Lower lobe of right lung (tissue), 2 donors: ENCODE results near the gene CDK6. TPM values are rescaled to one million over a fixed set of nuclear protein-coding genes. Genes with fewer than 3 reads are reported as not detected.

Experiments used
- ATAC-seq, 2 donors: fragments of 200-7000 bp; cut with Tn5 transposase; one replicate each; pipeline ENCODE4 v1.9.1; 2020 to 2022; ENCODE audit warnings: mild to moderate bottlenecking in 2 of 2, moderate library complexity in 2 of 2
- DNase-seq: peaks from one replicate; pipeline ENCODE4 v3.0.0-alpha.2; 2020
- H3K27ac ChIP-seq: fragments of 200-600 bp; one replicate; pipeline ENCODE4 v1.8.0; 2022
- H3K27me3 ChIP-seq: fragments of 200-600 bp; one replicate; pipeline ENCODE4 v1.8.0; 2022; ENCODE audit warnings: low read depth
- H3K36me3 ChIP-seq: fragments of 200-600 bp; one replicate; pipeline ENCODE4 v1.8.0; 2022; ENCODE audit warnings: mild to moderate bottlenecking
- H3K4me1 ChIP-seq: fragments of 200-600 bp; one replicate; pipeline ENCODE4 v1.8.0; 2022
- H3K4me3 ChIP-seq: fragments of 200-600 bp; one replicate; pipeline ENCODE4 v1.8.0; 2022; ENCODE audit warnings: mild to moderate bottlenecking
- H3K9me3 ChIP-seq: fragments of 200-600 bp; one replicate; pipeline ENCODE4 v1.8.0; 2022
- intact Hi-C: fragments of 100-400 bp; cut with DNase I; formaldehyde crosslinking; loops from one replicate; pipeline ENCODE4 v1.11.0; 2022
- total RNA-seq: library from RNA; stranded (reverse); fragmentation: NEBNext Ultra II Directional; extraction: Animal tissue kit (Norgen Biotek cat#: 25700); gene quantifications from one replicate; pipeline ENCODE4 v1.2.1, GENCODE V29; 2021
- TF ChIP-seq, protein P1 (sequence below): fragments of 200-600 bp; IDR thresholded peaks from one replicate; pipeline ENCODE4 v1.8.0; 2022; ENCODE audit warnings: antibody characterized with exemption, mild to moderate bottlenecking
- donor health status: DM: no; HTN: yes; CAD: no; lungs with severe emphysema.

The CDK6 gene
- total RNA-seq, 1 donor from 2014 or later = 21.7 TPM

DNA sequence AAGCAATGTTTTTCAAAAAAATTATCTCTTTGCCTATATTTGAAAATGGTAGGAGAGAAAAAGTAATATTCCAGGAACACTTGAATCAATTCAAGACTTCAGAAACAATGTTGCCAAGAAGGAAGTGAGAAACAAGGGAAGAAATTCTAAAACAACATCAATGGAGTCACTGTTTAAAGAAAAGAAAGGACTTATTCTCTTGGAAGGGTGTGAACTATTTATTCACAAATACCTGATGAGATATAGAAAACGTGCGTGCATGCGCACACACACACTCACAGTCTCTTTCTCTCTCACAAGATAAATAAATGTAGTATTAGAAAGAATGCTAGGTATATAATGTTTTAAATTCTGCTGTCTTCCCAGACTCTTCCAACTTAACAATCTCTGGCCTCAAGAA is 128.9 kb downstream of the CDK6 start:
- TF ChIP-seq, protein P1, sequence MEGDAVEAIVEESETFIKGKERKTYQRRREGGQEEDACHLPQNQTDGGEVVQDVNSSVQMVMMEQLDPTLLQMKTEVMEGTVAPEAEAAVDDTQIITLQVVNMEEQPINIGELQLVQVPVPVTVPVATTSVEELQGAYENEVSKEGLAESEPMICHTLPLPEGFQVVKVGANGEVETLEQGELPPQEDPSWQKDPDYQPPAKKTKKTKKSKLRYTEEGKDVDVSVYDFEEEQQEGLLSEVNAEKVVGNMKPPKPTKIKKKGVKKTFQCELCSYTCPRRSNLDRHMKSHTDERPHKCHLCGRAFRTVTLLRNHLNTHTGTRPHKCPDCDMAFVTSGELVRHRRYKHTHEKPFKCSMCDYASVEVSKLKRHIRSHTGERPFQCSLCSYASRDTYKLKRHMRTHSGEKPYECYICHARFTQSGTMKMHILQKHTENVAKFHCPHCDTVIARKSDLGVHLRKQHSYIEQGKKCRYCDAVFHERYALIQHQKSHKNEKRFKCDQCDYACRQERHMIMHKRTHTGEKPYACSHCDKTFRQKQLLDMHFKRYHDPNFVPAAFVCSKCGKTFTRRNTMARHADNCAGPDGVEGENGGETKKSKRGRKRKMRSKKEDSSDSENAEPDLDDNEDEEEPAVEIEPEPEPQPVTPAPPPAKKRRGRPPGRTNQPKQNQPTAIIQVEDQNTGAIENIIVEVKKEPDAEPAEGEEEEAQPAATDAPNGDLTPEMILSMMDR = no peak
- no peaks in the 10 kb centered on the region for H3K9me3 ChIP-seq
- H3K27ac ChIP-seq = no peak overlapping the region
- no peaks in the 10 kb centered on the region for H3K4me1 ChIP-seq
- no peak overlapping the region for H3K4me3 ChIP-seq
- no peak for DNase-seq
- intact Hi-C loops = no loop called here
- no peaks in the 10 kb centered on the region for H3K27me3 ChIP-seq
- ATAC-seq = no peak
- H3K36me3 ChIP-seq = no peaks in the 10 kb centered on the region

DNA sequence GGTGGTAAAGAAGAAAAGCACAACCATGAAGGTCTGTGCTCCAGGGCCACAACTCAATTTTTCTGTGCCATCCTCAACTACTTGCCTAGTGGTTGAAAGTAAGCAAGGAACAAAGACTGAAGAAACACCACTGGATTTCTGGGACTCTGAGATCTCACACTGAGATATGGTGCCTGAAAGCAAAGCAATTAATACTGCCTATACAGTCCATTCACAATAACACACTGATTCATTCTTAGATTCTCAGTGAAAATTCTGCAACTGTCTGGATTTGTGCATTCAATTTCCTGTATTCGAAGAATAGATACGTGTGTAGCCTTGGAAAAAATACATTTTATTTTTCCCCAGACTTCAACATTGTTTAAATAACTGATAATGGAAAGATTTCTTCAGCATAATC is 129.8 kb downstream of the CDK6 start:
- intact Hi-C loops = no loop called here
- ATAC-seq = no peak
- H3K4me3 ChIP-seq = no peak overlapping the region
- H3K36me3 ChIP-seq = no peaks in the 10 kb centered on the region
- no peak for DNase-seq
- TF ChIP-seq, protein P1 = no peak
- no peaks in the 10 kb centered on the region for H3K9me3 ChIP-seq
- H3K27ac ChIP-seq = no peak overlapping the region
- H3K4me1 ChIP-seq = no peaks in the 10 kb centered on the region
- H3K27me3 ChIP-seq = no peaks in the 10 kb centered on the region

DNA sequence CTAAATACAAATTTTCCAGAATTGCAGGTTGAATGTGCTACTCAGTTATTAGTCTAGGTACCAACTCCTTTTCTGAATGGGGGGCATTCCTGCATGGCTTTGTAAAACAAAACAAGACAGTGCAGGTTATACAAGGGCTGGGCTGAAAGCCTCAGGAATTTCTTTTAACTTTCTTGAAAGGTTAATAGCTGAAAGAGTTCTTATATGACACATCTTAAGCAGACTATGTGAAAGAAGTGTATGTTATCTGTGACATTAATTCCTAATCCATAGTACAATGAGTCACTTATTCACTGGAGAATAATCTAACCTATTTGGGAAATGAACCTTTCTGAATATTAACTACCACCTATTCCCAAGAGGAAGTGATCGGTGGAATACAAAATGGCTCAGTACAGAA is 130.5 kb downstream of the CDK6 start:
- DNase-seq (no peak), ATAC-seq (no peak)
- Histone ChIP-seq H3K9me3 (no peaks in the 10 kb centered on the region), H3K27me3 (no peaks in the 10 kb centered on the region), H3K4me3 (no peak overlapping the region), H3K36me3 (no peaks in the 10 kb centered on the region), H3K27ac (no peak overlapping the region), H3K4me1 (no peaks in the 10 kb centered on the region)
- TF ChIP-seq, protein P1 = no peak
- intact Hi-C loops = no loop called here

DNA sequence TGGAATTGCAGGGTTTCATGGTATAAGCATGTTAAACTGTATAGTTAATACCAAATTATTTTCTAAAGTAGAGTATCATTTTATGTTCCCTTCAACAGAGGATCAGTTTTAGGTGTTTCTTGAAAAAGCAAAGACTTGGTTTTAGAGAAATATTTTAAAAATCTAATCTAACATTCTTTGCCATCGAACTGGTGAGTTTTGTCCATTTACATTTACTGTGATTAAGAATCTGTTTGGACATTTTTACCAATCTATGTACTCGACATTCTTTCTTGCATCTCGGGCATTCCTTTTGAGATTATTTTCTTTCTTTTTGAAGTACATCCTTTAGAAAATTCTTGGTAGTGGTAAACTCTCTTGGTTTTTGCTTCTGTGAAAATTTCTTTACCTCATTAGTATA is 131.5 kb downstream of the CDK6 start:
- Histone ChIP-seq H3K36me3 (no peaks in the 10 kb centered on the region), H3K27me3 (no peaks in the 10 kb centered on the region), H3K27ac (no peak overlapping the region), H3K4me3 (no peak overlapping the region), H3K4me1 (no peaks in the 10 kb centered on the region), H3K9me3 (no peaks in the 10 kb centered on the region)
- ATAC-seq = no peak
- intact Hi-C loops = no loop called here
- DNase-seq = no peak
- TF ChIP-seq, protein P1 = no peak

DNA sequence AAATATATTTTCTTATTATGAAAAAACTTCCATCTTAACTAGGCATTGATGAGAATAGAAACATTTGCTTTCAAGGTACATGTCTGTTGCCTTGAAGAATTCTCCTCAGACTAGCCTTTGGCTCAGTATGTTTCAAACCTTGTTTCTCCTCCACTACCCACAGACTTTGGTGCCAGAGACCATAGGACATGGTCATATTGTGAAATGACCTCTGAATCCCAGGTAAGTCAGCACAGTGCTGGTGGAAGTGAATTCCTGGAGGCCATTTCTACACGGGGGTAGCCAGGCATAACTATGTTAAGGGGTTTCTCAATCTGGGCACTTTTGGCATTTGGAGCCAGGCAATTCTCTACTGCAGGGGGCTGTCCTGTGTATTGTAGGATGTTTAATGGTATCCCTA is 133.8 kb downstream of the CDK6 start:
- no peak overlapping the region for H3K27ac ChIP-seq
- ATAC-seq = no peak
- TF ChIP-seq, protein P1 = no peak
- DNase-seq = no peak
- no peak overlapping the region for H3K4me3 ChIP-seq
- no peaks in the 10 kb centered on the region for H3K27me3 ChIP-seq
- intact Hi-C loops = no loop called here
- no peaks in the 10 kb centered on the region for H3K36me3 ChIP-seq
- H3K9me3 ChIP-seq = no peaks in the 10 kb centered on the region
- H3K4me1 ChIP-seq = peaks cover 16% of the 10 kb centered on the region
